Rectal smooth muscle tissue (tissue), 1 donor: Measurements from ENCODE around the gene CD101.

ENCODE experiments used
- H3K27ac ChIP-seq: one replicate; pipeline ENCODE4 v1.7.0; 2013; ENCODE audit warnings: low read depth, low read length, inconsistent platforms
- H3K27me3 ChIP-seq: one replicate; pipeline ENCODE4 v1.7.0; 2013; ENCODE audit warnings: low read length; ENCODE audit not compliant: control insufficient read depth, insufficient read depth
- H3K36me3 ChIP-seq: one replicate; pipeline ENCODE4 v1.7.0; 2013; ENCODE audit warnings: low read length; ENCODE audit not compliant: control insufficient read depth, insufficient read depth
- H3K4me1 ChIP-seq: one replicate; pipeline ENCODE4 v1.7.0; 2013; ENCODE audit warnings: low read length; ENCODE audit not compliant: control insufficient read depth, insufficient read depth
- H3K4me3 ChIP-seq: one replicate; pipeline ENCODE4 v1.7.0; 2013; ENCODE audit warnings: low read length
- H3K9ac ChIP-seq: one replicate; pipeline ENCODE4 v1.7.0; 2013; ENCODE audit warnings: low read length

Gene CD101

DNA sequence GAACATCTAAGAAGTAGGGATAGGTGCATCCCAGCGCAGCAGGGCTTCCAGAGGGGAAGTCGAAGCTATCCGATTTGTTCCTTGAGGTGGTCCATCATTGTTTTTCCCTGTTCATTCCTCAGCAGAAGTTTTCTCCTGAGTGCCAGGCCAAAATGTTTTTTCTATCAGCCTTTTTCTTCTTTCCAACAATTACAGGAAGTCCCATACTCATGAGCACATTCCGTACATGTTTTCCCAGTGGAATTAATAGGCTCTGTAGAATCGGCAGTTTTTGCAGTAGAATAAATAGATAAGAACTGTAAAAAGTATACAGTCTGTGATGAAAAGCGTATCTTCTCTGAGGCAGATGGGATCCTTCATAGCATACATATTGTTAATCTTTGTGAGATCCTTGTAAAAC lies 24.8 kb downstream of the CD101 start:
- no peak overlapping the region for H3K27ac ChIP-seq
- no peak overlapping the region for H3K9ac ChIP-seq
- no peaks in the 10 kb centered on the region for H3K4me1 ChIP-seq
- no peak overlapping the region for H3K4me3 ChIP-seq
- H3K27me3 ChIP-seq: no peaks in the 10 kb centered on the region
- peaks cover 2% of the 10 kb centered on the region for H3K36me3 ChIP-seq

- H3K9ac ChIP-seq: no peak overlapping the region
- no peak overlapping the region for H3K27ac ChIP-seq
- peaks cover 2% of the 10 kb centered on the region for H3K36me3 ChIP-seq
- H3K4me1 ChIP-seq: no peaks in the 10 kb centered on the region
- no peaks in the 10 kb centered on the region for H3K27me3 ChIP-seq
- H3K4me3 ChIP-seq: no peak overlapping the region
Measured at GRCh38 chr1:117029685-117030084, 28.1 kb downstream of the CD101 start.

GRCh38 chr1:117030271-117030877 lies 28.8 kb downstream of the CD101 start:
- Histone ChIP-seq H3K4me1 (no peaks in the 10 kb centered on the region), H3K36me3 (peaks cover 2% of the 10 kb centered on the region)

GRCh38 chr1:117032266-117032665 lies 30.7 kb downstream of the CD101 start:
- H3K9ac ChIP-seq: no peak overlapping the region
- no peak overlapping the region for H3K27ac ChIP-seq
- no peaks in the 10 kb centered on the region for H3K4me1 ChIP-seq
- no peaks in the 10 kb centered on the region for H3K36me3 ChIP-seq
- H3K4me3 ChIP-seq: no peak overlapping the region
- H3K27me3 ChIP-seq: no peaks in the 10 kb centered on the region

More at GRCh38 chr1:117030271-117030877, 28.8 kb downstream of the CD101 start:
- Histone ChIP-seq H3K27ac (no peak overlapping the region), H3K4me3 (no peak overlapping the region), H3K9ac (no peak overlapping the region), H3K27me3 (no peaks in the 10 kb centered on the region)

- Histone ChIP-seq H3K36me3 (no peaks in the 10 kb centered on the region), H3K27ac (no peak overlapping the region), H3K9ac (no peak overlapping the region), H3K27me3 (no peaks in the 10 kb centered on the region), H3K4me3 (no peak overlapping the region), H3K4me1 (no peaks in the 10 kb centered on the region)
Measured at GRCh38 chr1:117032681-117033539, 31.4 kb downstream of the CD101 start.

DNA sequence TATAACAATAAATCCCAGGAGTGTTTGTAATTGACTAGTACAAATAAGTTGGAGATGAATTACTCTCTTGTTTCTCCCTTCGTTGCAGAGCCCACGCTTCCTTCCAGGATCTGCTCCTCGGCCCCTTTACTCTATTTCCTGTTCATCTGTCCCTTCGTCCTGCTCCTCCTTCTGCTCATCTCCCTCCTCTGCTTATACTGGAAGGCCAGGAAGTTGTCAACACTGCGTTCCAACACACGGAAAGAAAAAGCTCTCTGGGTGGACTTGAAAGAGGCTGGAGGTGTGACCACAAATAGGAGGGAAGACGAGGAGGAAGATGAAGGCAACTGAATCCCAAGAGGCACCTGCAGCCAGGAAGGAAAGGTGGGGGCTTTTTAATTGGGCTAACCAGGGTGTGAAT lies 32.2 kb downstream of the CD101 start:
- H3K27ac ChIP-seq: no peak overlapping the region
- no peak overlapping the region for H3K9ac ChIP-seq
- H3K4me1 ChIP-seq: no peaks in the 10 kb centered on the region

GRCh38 chr1:117034791-117035290 lies 33.3 kb downstream of the CD101 start:
- Histone ChIP-seq H3K27me3 (no peaks in the 10 kb centered on the region), H3K4me1 (no peaks in the 10 kb centered on the region), H3K9ac (no peak overlapping the region), H3K36me3 (no peaks in the 10 kb centered on the region), H3K4me3 (no peak overlapping the region), H3K27ac (no peak overlapping the region)

More for the DNA sequence above, 32.2 kb downstream of the CD101 start:
- no peaks in the 10 kb centered on the region for H3K27me3 ChIP-seq
- no peaks in the 10 kb centered on the region for H3K36me3 ChIP-seq
- no peak overlapping the region for H3K4me3 ChIP-seq

DNA sequence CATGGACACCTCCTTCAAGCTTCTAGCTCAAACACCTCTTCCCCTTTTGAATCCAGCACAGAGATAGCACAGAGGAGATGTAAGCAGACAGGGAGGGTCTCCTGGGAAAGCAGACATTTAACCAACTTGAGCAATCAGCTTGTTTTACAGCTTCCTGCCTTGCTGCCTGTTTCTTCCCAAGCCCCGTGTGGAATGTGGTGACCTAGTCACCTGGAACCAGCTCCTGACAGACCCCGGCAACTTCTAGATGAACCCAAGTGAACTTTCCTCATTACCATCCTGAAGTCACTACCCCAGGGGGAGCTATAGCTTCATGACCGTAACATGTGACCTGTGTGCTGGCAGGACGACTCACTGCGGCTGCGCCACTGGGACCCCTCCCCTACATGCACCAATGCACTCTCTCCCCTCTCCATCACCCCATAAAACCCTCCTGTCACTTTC lies 34.5 kb downstream of the CD101 start:
- H3K27ac ChIP-seq: no peak overlapping the region

GRCh38 chr1:117037802-117038201 lies 36.2 kb downstream of the CD101 start:
- H3K9ac ChIP-seq: no peak overlapping the region
- H3K36me3 ChIP-seq: no peaks in the 10 kb centered on the region
- no peaks in the 10 kb centered on the region for H3K4me1 ChIP-seq
- no peak overlapping the region for H3K4me3 ChIP-seq
- no peaks in the 10 kb centered on the region for H3K27me3 ChIP-seq
- no peak overlapping the region for H3K27ac ChIP-seq

More for the DNA sequence above, 34.5 kb downstream of the CD101 start:
- no peak overlapping the region for H3K4me3 ChIP-seq
- H3K36me3 ChIP-seq: no peaks in the 10 kb centered on the region
- no peaks in the 10 kb centered on the region for H3K27me3 ChIP-seq
- H3K4me1 ChIP-seq: no peaks in the 10 kb centered on the region
- no peak overlapping the region for H3K9ac ChIP-seq

DNA sequence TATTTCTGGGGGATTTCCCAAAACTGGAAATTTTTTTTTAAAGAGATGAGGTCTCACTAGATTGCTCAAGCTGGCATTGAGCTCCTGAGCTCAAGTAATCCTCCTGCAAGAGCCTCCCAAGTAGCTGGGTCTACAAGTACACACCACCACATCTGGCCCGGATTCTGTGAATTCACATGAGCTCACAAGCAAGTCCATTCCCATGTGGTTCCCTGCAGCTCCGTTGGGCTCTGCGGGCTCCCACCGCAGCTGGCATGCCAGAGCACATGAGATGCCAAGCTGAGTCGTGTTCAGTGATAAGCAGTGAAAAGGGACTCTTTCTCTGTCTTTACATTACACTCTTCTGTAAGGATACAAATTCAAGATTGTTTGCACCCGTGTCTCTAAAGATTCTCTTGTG lies 36.7 kb downstream of the CD101 start:
- no peak overlapping the region for H3K4me3 ChIP-seq
- no peaks in the 10 kb centered on the region for H3K27me3 ChIP-seq
- H3K27ac ChIP-seq: no peak overlapping the region
- H3K36me3 ChIP-seq: no peaks in the 10 kb centered on the region
- H3K9ac ChIP-seq: no peak overlapping the region
- no peaks in the 10 kb centered on the region for H3K4me1 ChIP-seq

DNA sequence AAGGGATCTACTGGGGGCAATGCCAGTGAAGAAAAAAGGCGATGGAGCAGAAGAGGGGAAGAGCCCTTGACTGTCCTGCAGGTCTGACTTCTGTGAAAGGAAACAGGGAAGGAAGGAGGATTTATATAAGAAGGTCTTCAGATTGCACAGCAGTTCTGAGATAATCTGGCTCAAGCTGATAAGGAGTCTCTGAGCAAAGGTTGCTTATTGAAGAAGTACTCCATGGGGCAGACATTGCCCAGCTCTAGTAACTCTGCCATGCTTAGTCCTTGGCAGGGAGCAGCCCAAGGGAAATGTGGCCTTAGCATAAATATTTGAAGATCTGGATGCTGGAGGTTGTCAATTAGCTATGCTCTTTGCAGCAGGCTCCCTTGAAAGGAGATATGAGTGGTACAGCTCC lies 42.7 kb downstream of the CD101 start:
- Histone ChIP-seq H3K4me3 (no peak overlapping the region), H3K36me3 (no peaks in the 10 kb centered on the region), H3K27ac (no peak overlapping the region), H3K27me3 (no peaks in the 10 kb centered on the region), H3K9ac (no peak overlapping the region), H3K4me1 (no peaks in the 10 kb centered on the region)

GRCh38 chr1:117045644-117046043 lies 44.1 kb downstream of the CD101 start:
- no peak overlapping the region for H3K9ac ChIP-seq
- no peak overlapping the region for H3K27ac ChIP-seq
- H3K36me3 ChIP-seq: no peaks in the 10 kb centered on the region
- no peaks in the 10 kb centered on the region for H3K4me1 ChIP-seq
- no peak overlapping the region for H3K4me3 ChIP-seq
- no peaks in the 10 kb centered on the region for H3K27me3 ChIP-seq
